Tibial artery (tissue), 4 donors: ENCODE results near the gene HNRNPA1.

ENCODE experiments used
- DNase-seq, 2 donors: peaks; one replicate each; pipeline ENCODE4 v3.0.0-alpha.2; 2019
- H3K27ac ChIP-seq, 2 donors: fragments of 200-600 bp; sonication (generic) in 1 of 2; 1 replicate in 1 of 2; 2 replicates in 1 of 2; pipeline ENCODE4 v1.5.1; 2018 to 2019; ENCODE audit warnings: mild to moderate bottlenecking in 1 of 2
- H3K27me3 ChIP-seq, 2 donors: fragments of 200-600 bp; sonication (generic) in 1 of 2; one replicate each; pipeline versions ENCODE4 v1.5.1 to v1.6.0; 2016 to 2019
- H3K36me3 ChIP-seq, 3 donors: fragments of 200-600 bp; sonication (generic) in 2 of 3; one replicate each; pipeline ENCODE4 v1.5.1; 2016 to 2019; ENCODE audit warnings: mild to moderate bottlenecking in 2 of 3
- H3K4me1 ChIP-seq, 4 donors: fragments of 200-600 bp; sonication (generic) in 2 of 4; 1 replicate in 3 of 4; 2 replicates in 1 of 4; pipeline ENCODE4 v1.5.1; 2016 to 2019
- H3K4me3 ChIP-seq, 2 donors: fragments of 200-600 bp; sonication (generic) in 1 of 2; 1 replicate in 1 of 2; 2 replicates in 1 of 2; pipeline ENCODE4 v1.5.1; 2018 to 2019; ENCODE audit warnings: mild to moderate bottlenecking in 2 of 2
- H3K9me3 ChIP-seq, 3 donors: fragments of 200-600 bp; sonication (generic) in 1 of 3; one replicate each; pipeline ENCODE4 v1.5.1; 2016 to 2019
- CTCF ChIP-seq, 2 experiments: fragments of 200-600 bp in 1 of 2; fragments of 450-650 bp in 1 of 2; IDR thresholded peaks; one replicate each; pipeline ENCODE4 v1.5.1; 2017 to 2019; ENCODE audit warnings: antibody characterized with exemption in 2 of 2, mild to moderate bottlenecking in 1 of 2, moderate library complexity in 1 of 2
- intact Hi-C: fragments of 100-400 bp; cut with DNase I; formaldehyde crosslinking; loops from one replicate; pipeline ENCODE4 v1.15.0; 2023; ENCODE audit warnings: low total_unique reads

HNRNPA1 gene

GRCh38 chr12:54292931-54293241, 12.4 kb downstream of the HNRNPA1 start:
- Histone ChIP-seq H3K36me3 (peaks cover 9 to 13% (median 11%) of the 10 kb centered on the region in 3 donors), H3K27ac (no peak overlapping the region), H3K4me1 (no peaks in the 10 kb centered on the region), H3K4me3 (no peak overlapping the region), H3K27me3 (peaks cover 0 to 3% of the 10 kb centered on the region in 2 donors), H3K9me3 (no peaks in the 10 kb centered on the region)
- no peak for TF ChIP-seq CTCF (IDR thresholded peaks at IDR 0.05)
- intact Hi-C loops, result no loop called here
- no peak for DNase-seq

- no peaks in the 10 kb centered on the region for H3K36me3 ChIP-seq
- peak in 1 of 2 donors; percentile 38 for DNase-seq
- peaks cover 0 to 16% of the 10 kb centered on the region in 2 donors for H3K27me3 ChIP-seq
- no peak overlapping the region for H3K27ac ChIP-seq
- H3K9me3 ChIP-seq, result no peaks in the 10 kb centered on the region
- H3K4me3 ChIP-seq, result no peak overlapping the region
- intact Hi-C loops, result no loop called here
- peak; percentile 53 to 58 for TF ChIP-seq CTCF (IDR thresholded peaks at IDR 0.05)
- H3K4me1 ChIP-seq, result no peaks in the 10 kb centered on the region
Measured at GRCh38 chr12:54294152-54294952, 13.8 kb downstream of the HNRNPA1 start.

GRCh38 chr12:54294953-54295566, 14.5 kb downstream of the HNRNPA1 start:
- intact Hi-C loops, result no loop called here

GRCh38 chr12:54296393-54297099, 16.0 kb downstream of the HNRNPA1 start:
- Histone ChIP-seq H3K4me3 (no peak overlapping the region), H3K27ac (no peak overlapping the region), H3K36me3 (no peaks in the 10 kb centered on the region), H3K9me3 (no peaks in the 10 kb centered on the region), H3K4me1 (peaks cover 0 to 12% (median 9%) of the 10 kb centered on the region in 4 donors), H3K27me3 (peaks cover 0 to 17% of the 10 kb centered on the region in 2 donors)
- no peak for TF ChIP-seq CTCF (IDR thresholded peaks at IDR 0.05)
- intact Hi-C loops, result loop anchor here (2.0 kb wide), 1 partner anchor 66 kb away; no protein-coding TSS in a partner anchor
- DNase-seq, result no peak

More at GRCh38 chr12:54294953-54295566, 14.5 kb downstream of the HNRNPA1 start:
- no peak for TF ChIP-seq CTCF (IDR thresholded peaks at IDR 0.05)
- H3K4me1 ChIP-seq, result peaks cover 0 to under 1% (median 0%) of the 10 kb centered on the region in 4 donors
- H3K4me3 ChIP-seq, result no peak overlapping the region
- H3K9me3 ChIP-seq, result no peaks in the 10 kb centered on the region
- no peaks in the 10 kb centered on the region for H3K36me3 ChIP-seq
- no peak for DNase-seq
- H3K27ac ChIP-seq, result no peak overlapping the region
- H3K27me3 ChIP-seq, result peaks cover 0 to 17% of the 10 kb centered on the region in 2 donors

GRCh38 chr12:54298904-54299303, 18.4 kb downstream of the HNRNPA1 start:
- no peaks in the 10 kb centered on the region for H3K36me3 ChIP-seq
- H3K9me3 ChIP-seq, result no peaks in the 10 kb centered on the region
- intact Hi-C loops, result no loop called here
- DNase-seq, result no peak
- peaks cover 0 to 17% of the 10 kb centered on the region in 2 donors for H3K27me3 ChIP-seq
- TF ChIP-seq CTCF (IDR thresholded peaks at IDR 0.05), result no peak
- H3K27ac ChIP-seq, result no peak overlapping the region
- no peak overlapping the region for H3K4me3 ChIP-seq
- peaks cover 0 to 12% (median 9%) of the 10 kb centered on the region in 4 donors for H3K4me1 ChIP-seq
